HG03442 (cell line): ENCODE results near the gene INPP4B.

Experiments
- ATAC-seq: cut with Tn5 transposase; IDR thresholded peaks from one replicate; pipeline ENCODE4 v1.9.1; 2021; ENCODE audit warnings: mild to moderate bottlenecking, moderate library complexity; ENCODE audit not compliant: unreplicated experiment

The INPP4B gene

GRCh38 chr4:142743121-142743825, 102.8 kb downstream of the INPP4B start:
- no peak for ATAC-seq

GRCh38 chr4:142741995-142742394, 104.1 kb downstream of the INPP4B start:
- no peak for ATAC-seq

GRCh38 chr4:142728233-142728632, 117.9 kb downstream of the INPP4B start:
- ATAC-seq = no peak

DNA sequence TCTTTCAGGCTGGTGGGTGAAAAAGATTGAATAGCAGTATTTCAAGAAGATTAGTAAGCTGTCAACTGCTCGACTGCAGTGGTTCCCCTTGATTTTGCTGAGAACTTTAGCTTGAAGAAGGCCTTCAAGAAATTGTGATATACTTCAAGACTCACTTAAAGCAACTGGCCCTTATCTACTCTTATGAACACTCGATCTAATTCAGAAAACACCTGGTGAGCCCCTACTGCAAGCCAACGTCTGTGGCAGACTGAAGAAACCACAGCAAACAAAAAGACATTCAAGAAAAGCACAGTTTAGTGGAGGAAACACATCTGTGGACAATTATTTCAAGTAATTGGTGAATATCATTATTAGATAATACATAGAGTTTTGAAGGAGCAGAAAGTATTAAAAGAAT, 119.0 kb downstream of the INPP4B start:
- ATAC-seq = no peak

DNA sequence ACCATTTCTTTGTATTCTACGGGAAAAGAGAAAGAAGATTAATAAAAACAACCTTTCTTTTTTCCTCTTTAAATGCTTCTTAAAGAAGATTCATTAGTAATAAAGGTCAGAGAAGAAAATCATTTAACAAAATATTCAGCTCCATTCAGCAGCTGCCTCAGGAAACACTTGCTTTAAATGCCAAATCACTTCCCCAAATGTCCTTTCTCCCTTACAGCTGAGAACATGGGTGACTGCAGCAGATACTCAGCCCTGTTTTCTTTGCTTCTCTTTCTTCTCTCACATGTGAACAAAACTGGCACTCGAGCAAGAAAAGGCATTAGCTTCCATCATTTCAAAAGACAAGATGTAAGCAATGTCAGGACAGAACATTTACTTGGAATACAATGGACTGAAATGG, 120.2 kb downstream of the INPP4B start:
- no peak for ATAC-seq

- ATAC-seq = no peak
Measured at GRCh38 chr4:142721187-142721586, 124.9 kb downstream of the INPP4B start.

DNA sequence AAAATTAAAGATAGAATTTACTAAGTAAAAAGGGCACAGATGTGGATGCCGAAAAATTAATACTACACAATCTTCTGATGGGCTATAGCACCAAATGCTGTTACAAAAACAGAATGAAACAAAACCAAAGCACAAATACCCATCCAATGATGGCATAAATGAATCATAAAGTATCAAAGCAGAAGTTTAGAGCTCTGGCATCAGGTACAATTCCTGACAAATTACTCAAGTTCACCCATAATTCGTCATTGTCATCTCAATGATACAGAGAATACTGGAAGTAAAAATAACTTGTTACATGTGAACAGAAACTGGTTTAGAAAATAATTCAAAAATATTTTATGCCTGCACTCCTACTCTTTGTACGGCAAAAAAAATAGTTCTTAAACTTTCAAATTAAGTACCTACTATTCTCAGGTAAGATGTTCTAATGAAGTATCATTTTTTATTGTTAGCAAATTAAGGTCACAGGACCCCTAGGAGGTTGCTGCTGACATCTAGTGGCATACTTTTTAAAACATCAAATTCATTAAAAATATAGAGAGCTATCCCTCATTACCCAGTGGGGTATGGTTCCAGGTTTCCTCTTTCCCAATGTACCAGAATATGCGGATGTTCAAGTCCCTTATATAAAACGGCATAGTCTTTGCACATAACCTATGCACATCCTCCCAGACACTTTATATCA, 126.1 kb downstream of the INPP4B start:
- no peak for ATAC-seq

DNA sequence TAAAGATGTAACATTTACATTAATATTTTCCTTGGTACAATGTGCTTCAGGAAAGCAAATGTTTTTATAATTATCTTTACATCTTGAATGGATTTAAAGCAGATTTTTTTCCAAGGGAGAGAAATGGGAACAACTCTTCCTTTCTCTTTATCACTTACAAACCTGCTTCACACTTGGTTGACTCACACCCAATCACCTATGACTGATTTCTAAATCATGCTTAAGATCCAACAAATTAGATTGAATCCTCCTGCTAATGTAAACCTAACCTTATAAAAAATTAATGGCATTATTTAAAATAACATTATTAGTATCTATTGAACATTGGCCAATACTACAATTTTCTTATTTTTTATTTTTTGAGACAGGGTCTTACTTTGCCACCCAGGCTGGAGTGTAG, 127.1 kb downstream of the INPP4B start:
- ATAC-seq = no peak

DNA sequence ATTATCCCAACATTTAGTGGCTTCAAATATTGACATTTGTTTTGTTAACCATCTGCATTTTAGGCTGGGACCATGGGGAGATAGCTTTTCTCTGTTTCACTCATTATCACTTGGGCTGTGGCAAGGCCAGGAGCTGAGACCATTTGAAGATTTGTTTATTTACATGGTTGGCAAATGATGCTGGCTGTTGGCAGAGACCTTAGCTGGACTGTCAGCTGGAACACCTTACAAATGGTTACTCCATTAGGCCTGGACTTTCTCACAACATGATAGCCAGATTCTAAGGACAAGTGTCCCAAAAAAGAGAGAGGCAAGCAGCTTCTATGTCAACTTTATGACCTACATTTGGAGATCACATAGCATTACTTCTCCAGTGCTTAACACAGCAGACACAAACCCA, 130.4 kb downstream of the INPP4B start:
- ATAC-seq = no peak

- ATAC-seq = no peak
Measured at GRCh38 chr4:142713282-142714030, 132.6 kb downstream of the INPP4B start.

DNA sequence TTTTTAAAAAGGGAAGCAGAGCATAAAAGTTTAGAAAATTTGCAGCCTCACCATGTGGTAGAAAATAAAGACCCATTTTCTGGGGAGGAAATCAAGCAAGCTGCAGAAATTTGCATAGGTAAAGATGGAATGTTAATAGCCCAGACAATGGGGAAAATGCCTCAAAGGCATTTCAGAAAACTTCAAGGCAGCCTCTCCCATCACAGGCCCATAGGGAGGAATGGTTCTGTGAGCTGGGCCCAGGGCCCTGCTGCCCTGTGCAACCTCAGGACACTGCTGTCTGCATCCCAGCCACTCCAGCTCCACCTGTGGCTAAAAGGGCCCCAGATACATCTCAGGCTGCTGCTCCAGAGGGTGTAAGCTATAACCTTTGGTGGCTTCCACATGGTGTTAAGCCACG, 137.9 kb downstream of the INPP4B start:
- no peak for ATAC-seq

- no peak for ATAC-seq
Measured at GRCh38 chr4:142707401-142707800, 138.7 kb downstream of the INPP4B start.

- no peak for ATAC-seq
Measured at GRCh38 chr4:142706381-142706780, 139.7 kb downstream of the INPP4B start.

- no peak for ATAC-seq
Measured at GRCh38 chr4:142705820-142706219, 140.3 kb downstream of the INPP4B start.

DNA sequence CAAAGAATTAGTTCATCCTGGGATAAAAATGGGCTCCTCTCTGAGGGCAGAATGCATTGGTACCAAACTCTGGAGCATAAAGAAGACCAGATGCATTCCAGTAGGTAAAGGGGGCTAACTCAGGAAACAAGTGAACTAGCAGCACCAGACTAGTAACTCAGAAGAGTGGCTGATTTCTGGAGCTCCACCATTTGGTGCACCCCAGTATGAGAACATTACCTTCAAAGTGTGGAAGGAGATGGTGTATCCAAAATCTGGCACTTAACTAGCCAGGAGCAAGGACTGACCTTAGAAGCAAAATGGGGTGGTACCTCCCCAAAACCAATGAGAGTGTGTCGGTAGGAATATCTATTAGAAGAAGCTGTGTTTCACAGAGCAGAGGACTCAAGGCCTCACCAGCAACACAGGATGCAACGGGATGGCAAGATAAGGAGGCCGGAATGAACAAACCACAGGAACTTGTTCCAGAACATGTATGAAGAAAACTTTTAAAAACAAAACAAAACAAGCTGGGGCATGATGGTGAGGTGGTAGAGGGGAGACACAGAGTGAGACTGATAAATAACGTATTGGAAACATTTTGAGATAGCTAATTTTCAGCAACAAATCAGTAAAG, 142.3 kb downstream of the INPP4B start:
- no peak for ATAC-seq

DNA sequence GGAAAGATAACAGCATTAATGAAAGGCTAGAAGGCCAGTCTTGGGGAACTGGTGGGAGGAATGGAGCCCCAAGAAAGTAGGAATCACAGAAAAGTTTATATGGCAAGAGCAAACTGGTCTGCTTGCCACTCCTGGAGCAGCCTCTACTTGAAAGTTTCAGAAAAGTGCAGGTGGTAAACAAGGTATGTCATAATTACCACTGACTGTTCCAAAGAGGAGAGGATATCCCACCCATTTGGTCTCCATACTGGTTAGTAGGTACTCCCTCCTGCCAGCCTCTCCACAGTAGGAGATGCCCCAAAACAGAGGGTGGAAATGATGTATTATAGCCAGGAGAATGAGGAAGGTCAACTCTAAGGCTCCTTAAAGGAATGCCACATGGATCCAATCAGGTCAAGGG, 145.1 kb downstream of the INPP4B start:
- ATAC-seq = no peak

DNA sequence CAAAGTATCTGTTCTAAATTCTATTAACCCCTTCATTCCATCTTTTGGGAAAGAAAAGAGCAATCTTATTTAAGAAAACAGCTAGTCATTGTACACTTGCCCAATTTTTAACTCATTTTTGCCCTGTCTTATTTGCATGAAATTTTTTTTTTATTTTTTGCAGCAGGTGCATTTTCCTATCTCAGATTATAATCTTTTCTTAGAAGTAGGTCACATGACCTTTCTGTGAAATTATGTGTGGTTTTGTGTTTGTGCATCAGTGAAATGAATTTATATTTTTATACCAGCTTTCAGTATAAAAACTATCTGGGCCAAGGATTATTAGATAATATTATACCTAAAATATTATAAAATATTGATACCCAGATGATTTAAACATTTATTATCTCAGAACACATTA, 145.6 kb downstream of the INPP4B start:
- ATAC-seq = no peak

DNA sequence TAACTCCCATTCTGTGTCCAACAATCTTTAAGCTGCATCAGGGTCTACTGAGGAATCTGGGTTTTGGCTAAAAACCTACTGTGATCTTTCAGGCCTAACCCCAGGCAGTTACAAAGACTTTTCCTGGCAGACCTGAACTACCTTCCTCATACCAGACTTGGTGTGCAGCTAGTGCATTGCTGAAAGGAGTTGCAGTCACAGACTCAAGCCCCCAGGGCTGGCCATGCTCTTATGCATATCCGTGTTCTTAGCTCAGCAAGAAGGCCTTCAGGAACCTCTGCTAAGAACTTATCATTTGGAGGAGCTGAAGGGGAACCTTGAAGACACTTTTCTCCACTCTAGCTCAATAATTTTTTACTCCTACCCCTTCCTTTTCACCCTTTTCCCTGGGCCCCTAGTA, 147.5 kb downstream of the INPP4B start:
- no peak for ATAC-seq

DNA sequence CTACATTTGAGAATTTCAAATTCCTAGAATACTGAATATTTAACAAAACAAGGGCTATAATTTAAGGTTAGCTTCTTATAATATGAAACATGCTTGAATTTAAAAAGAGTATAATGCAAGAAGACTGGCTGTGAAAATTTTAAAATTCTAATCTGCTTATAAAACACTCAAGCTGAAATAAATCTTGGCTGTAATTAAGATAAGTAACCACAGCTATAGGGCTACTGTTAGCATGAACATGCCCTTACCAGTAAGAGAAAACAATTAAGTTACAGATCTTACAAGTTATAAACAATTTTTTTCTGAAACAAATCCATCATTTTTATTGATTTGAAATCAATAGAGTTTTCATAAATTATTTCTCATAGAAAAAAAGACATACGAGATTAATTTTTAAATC, 148.2 kb downstream of the INPP4B start:
- ATAC-seq = no peak

- no peak for ATAC-seq
Measured at GRCh38 chr4:142697320-142697719, 148.8 kb downstream of the INPP4B start.

- no peak for ATAC-seq
Measured at GRCh38 chr4:142696334-142697122, 149.6 kb downstream of the INPP4B start.
